ENCODE results near the gene TMEM170A.
"Not testable (repeated sequence)": the region's sequence is repeated elsewhere in the genome, so short reads cannot be mapped to it uniquely, and the experiment has no call there.

The TMEM170A gene

GRCh38 chr16:75456971-75457370 is 7.5 kb downstream of the TMEM170A start:
- Histone ChIP-seq H3K9me3 (ENCODE audit: control insufficient read depth, low read length) (no peaks in the 10 kb centered on the region), H3K4me1 (ENCODE audit: control insufficient read depth, insufficient read depth, low read length, poor library complexity, severe bottlenecking) (peaks cover 9% of the 10 kb centered on the region), H3K27ac (ENCODE audit: insufficient read depth, low read length, poor library complexity, severe bottlenecking) (no peak overlapping the region), H3K27me3 (replicated peaks; ENCODE audit: control insufficient read depth, insufficient read depth, low read length, poor library complexity, severe bottlenecking) (no peaks in the 10 kb centered on the region), H3K36me3 (ENCODE audit: control insufficient read depth, insufficient read depth, low read length) (no peaks in the 10 kb centered on the region), H3K4me3 (ENCODE audit: insufficient read depth, low read depth, low read length, poor library complexity, severe bottlenecking) (no peak overlapping the region)
- DNase-seq, result no peak

- H3K27me3 ChIP-seq (replicated peaks; ENCODE audit: control insufficient read depth, insufficient read depth, low read length, poor library complexity, severe bottlenecking); H3K9me3 ChIP-seq (ENCODE audit: control insufficient read depth, low read length); H3K27ac ChIP-seq (ENCODE audit: insufficient read depth, low read length, poor library complexity, severe bottlenecking); DNase-seq; H3K4me3 ChIP-seq (ENCODE audit: insufficient read depth, low read depth, low read length, poor library complexity, severe bottlenecking); H3K4me1 ChIP-seq (ENCODE audit: control insufficient read depth, insufficient read depth, low read length, poor library complexity, severe bottlenecking); H3K36me3 ChIP-seq (ENCODE audit: control insufficient read depth, insufficient read depth, low read length): not testable (repeated sequence)
These were observed 8.0 kb downstream of the TMEM170A start for GRCh38 chr16:75456486-75456885.

- no peak for DNase-seq
- Histone ChIP-seq H3K27me3 (replicated peaks; ENCODE audit: control insufficient read depth, insufficient read depth, low read length, poor library complexity, severe bottlenecking) (no peaks in the 10 kb centered on the region), H3K9me3 (ENCODE audit: control insufficient read depth, low read length) (no peaks in the 10 kb centered on the region), H3K4me1 (ENCODE audit: control insufficient read depth, insufficient read depth, low read length, poor library complexity, severe bottlenecking) (no peaks in the 10 kb centered on the region), H3K27ac (ENCODE audit: insufficient read depth, low read length, poor library complexity, severe bottlenecking) (no peak overlapping the region), H3K36me3 (ENCODE audit: control insufficient read depth, insufficient read depth, low read length) (peaks cover 8% of the 10 kb centered on the region), H3K4me3 (ENCODE audit: insufficient read depth, low read depth, low read length, poor library complexity, severe bottlenecking) (no peak overlapping the region)
These were observed 8.8 kb downstream of the TMEM170A start for GRCh38 chr16:75455677-75456076.

- no peaks in the 10 kb centered on the region for H3K4me1 ChIP-seq (ENCODE audit: control insufficient read depth, insufficient read depth, low read length, poor library complexity, severe bottlenecking)
- H3K4me3 ChIP-seq (ENCODE audit: insufficient read depth, low read depth, low read length, poor library complexity, severe bottlenecking), result no peak overlapping the region
- H3K27me3 ChIP-seq (replicated peaks; ENCODE audit: control insufficient read depth, insufficient read depth, low read length, poor library complexity, severe bottlenecking), result no peaks in the 10 kb centered on the region
- no peak overlapping the region for H3K27ac ChIP-seq (ENCODE audit: insufficient read depth, low read length, poor library complexity, severe bottlenecking)
- H3K9me3 ChIP-seq (ENCODE audit: control insufficient read depth, low read length), result no peaks in the 10 kb centered on the region
- peaks cover 19% of the 10 kb centered on the region for H3K36me3 ChIP-seq (ENCODE audit: control insufficient read depth, insufficient read depth, low read length)
- no peak for DNase-seq
These were observed 11.9 kb downstream of the TMEM170A start for GRCh38 chr16:75452464-75453190.

- H3K27ac ChIP-seq (ENCODE audit: insufficient read depth, low read length, poor library complexity, severe bottlenecking), result no peak overlapping the region
- H3K4me1 ChIP-seq (ENCODE audit: control insufficient read depth, insufficient read depth, low read length, poor library complexity, severe bottlenecking), result no peaks in the 10 kb centered on the region
- DNase-seq, result no peak
- no peak overlapping the region for H3K4me3 ChIP-seq (ENCODE audit: insufficient read depth, low read depth, low read length, poor library complexity, severe bottlenecking)
- H3K27me3 ChIP-seq (replicated peaks; ENCODE audit: control insufficient read depth, insufficient read depth, low read length, poor library complexity, severe bottlenecking), result no peaks in the 10 kb centered on the region
- peaks cover 20% of the 10 kb centered on the region for H3K36me3 ChIP-seq (ENCODE audit: control insufficient read depth, insufficient read depth, low read length)
- H3K9me3 ChIP-seq (ENCODE audit: control insufficient read depth, low read length), result no peaks in the 10 kb centered on the region
These were observed 18.1 kb downstream of the TMEM170A start for GRCh38 chr16:75446416-75446815.

- Histone ChIP-seq H3K9me3 (ENCODE audit: control insufficient read depth, low read length) (no peaks in the 10 kb centered on the region), H3K27ac (ENCODE audit: insufficient read depth, low read length, poor library complexity, severe bottlenecking) (no peak overlapping the region), H3K36me3 (ENCODE audit: control insufficient read depth, insufficient read depth, low read length) (peaks cover 13% of the 10 kb centered on the region), H3K4me1 (ENCODE audit: control insufficient read depth, insufficient read depth, low read length, poor library complexity, severe bottlenecking) (no peaks in the 10 kb centered on the region), H3K27me3 (replicated peaks; ENCODE audit: control insufficient read depth, insufficient read depth, low read length, poor library complexity, severe bottlenecking) (no peaks in the 10 kb centered on the region), H3K4me3 (ENCODE audit: insufficient read depth, low read depth, low read length, poor library complexity, severe bottlenecking) (no peak overlapping the region)
- DNase-seq, result no peak
These were observed 19.2 kb downstream of the TMEM170A start for GRCh38 chr16:75445298-75445697.

GRCh38 chr16:75443298-75443697 is 21.2 kb downstream of the TMEM170A start:
- Histone ChIP-seq H3K36me3 (ENCODE audit: control insufficient read depth, insufficient read depth, low read length) (peaks cover 10% of the 10 kb centered on the region), H3K4me1 (ENCODE audit: control insufficient read depth, insufficient read depth, low read length, poor library complexity, severe bottlenecking) (no peaks in the 10 kb centered on the region), H3K27ac (ENCODE audit: insufficient read depth, low read length, poor library complexity, severe bottlenecking) (no peak overlapping the region), H3K4me3 (ENCODE audit: insufficient read depth, low read depth, low read length, poor library complexity, severe bottlenecking) (no peak overlapping the region), H3K9me3 (ENCODE audit: control insufficient read depth, low read length) (no peaks in the 10 kb centered on the region), H3K27me3 (replicated peaks; ENCODE audit: control insufficient read depth, insufficient read depth, low read length, poor library complexity, severe bottlenecking) (no peaks in the 10 kb centered on the region)
- DNase-seq, result no peak

GRCh38 chr16:75433732-75434413 is 30.6 kb downstream of the TMEM170A start:
- Histone ChIP-seq H3K4me3 (ENCODE audit: insufficient read depth, low read depth, low read length, poor library complexity, severe bottlenecking) (peak overlapping the region; percentile 63), H3K27ac (ENCODE audit: insufficient read depth, low read length, poor library complexity, severe bottlenecking) (peak overlapping the region; percentile 96), H3K36me3 (ENCODE audit: control insufficient read depth, insufficient read depth, low read length) (no peaks in the 10 kb centered on the region), H3K4me1 (ENCODE audit: control insufficient read depth, insufficient read depth, low read length, poor library complexity, severe bottlenecking) (peaks cover 3% of the 10 kb centered on the region), H3K27me3 (replicated peaks; ENCODE audit: control insufficient read depth, insufficient read depth, low read length, poor library complexity, severe bottlenecking) (no peaks in the 10 kb centered on the region), H3K9me3 (ENCODE audit: control insufficient read depth, low read length) (no peaks in the 10 kb centered on the region)
- DNase-seq, result peak in 2 of 3 donors; percentile 55 to 70

- no peaks in the 10 kb centered on the region for H3K27me3 ChIP-seq (replicated peaks; ENCODE audit: control insufficient read depth, insufficient read depth, low read length, poor library complexity, severe bottlenecking)
- H3K4me1 ChIP-seq (ENCODE audit: control insufficient read depth, insufficient read depth, low read length, poor library complexity, severe bottlenecking), result peaks cover 3% of the 10 kb centered on the region
- no peaks in the 10 kb centered on the region for H3K36me3 ChIP-seq (ENCODE audit: control insufficient read depth, insufficient read depth, low read length)
- DNase-seq, result peak; percentile 90 to 94 (median 91)
- H3K27ac ChIP-seq (ENCODE audit: insufficient read depth, low read length, poor library complexity, severe bottlenecking), result peak within 1 kb of the TSS; percentile 96
- peak within 1 kb of the TSS; percentile 63 for H3K4me3 ChIP-seq (ENCODE audit: insufficient read depth, low read depth, low read length, poor library complexity, severe bottlenecking)
- no peaks in the 10 kb centered on the region for H3K9me3 ChIP-seq (ENCODE audit: control insufficient read depth, low read length)
These were observed 31.4 kb downstream of the TMEM170A start, which contains the start of gene CFDP1 for GRCh38 chr16:75432828-75433731. Gene CFDP1, minus strand, starts transcription at chr16:75433503. Its CDS starts 151 bp downstream, at chr16:75433352.

Data from effector memory CD4-positive, alpha-beta T cell (primary cell).